Loucy (cell line): ENCODE results near the gene RHCE.
"Not testable (repeated sequence)": the region's sequence is repeated elsewhere in the genome, so short reads cannot be mapped to it uniquely, and the experiment has no call there.

ENCODE experiments used
- H2AFZ ChIP-seq: fragments of 200-600 bp; sonication (generic); 2 replicates; pipeline ENCODE4 v1.6.0; 2016; ENCODE audit warnings: antibody characterized with exemption, mild to moderate bottlenecking, low read length, moderate library complexity
- H3F3A ChIP-seq: fragments of 200-600 bp; 2 replicates; pipeline ENCODE4 v1.6.0; 2016; ENCODE audit warnings: antibody characterized with exemption, low read depth, mild to moderate bottlenecking
- H3K27me3 ChIP-seq: fragments of 200-600 bp; sonication (generic); 2 replicates; pipeline ENCODE4 v1.6.1; 2014; ENCODE audit warnings: low read length, mild to moderate bottlenecking; ENCODE audit not compliant: insufficient read depth, poor library complexity, severe bottlenecking
- H3K36me3 ChIP-seq: fragments of 200-600 bp; sonication (generic); 2 replicates; pipeline ENCODE4 v1.6.1; 2016; ENCODE audit warnings: low read length; ENCODE audit not compliant: insufficient read depth
- H3K4me1 ChIP-seq: fragments of 200-600 bp; sonication (generic); 2 replicates; pipeline ENCODE4 v1.5.1; 2014; ENCODE audit warnings: low read length, mild to moderate bottlenecking; ENCODE audit not compliant: insufficient read depth, poor library complexity, severe bottlenecking
- H3K4me2 ChIP-seq: fragments of 200-600 bp; sonication (generic); 2 replicates; pipeline ENCODE4 v1.6.0; 2014; ENCODE audit warnings: antibody characterized with exemption, low read length, low read depth, mild to moderate bottlenecking; ENCODE audit not compliant: poor library complexity, severe bottlenecking
- H3K4me3 ChIP-seq: fragments of 200-600 bp; sonication (generic); 2 replicates; pipeline ENCODE4 v1.5.1; 2014; ENCODE audit warnings: low read length, mild to moderate bottlenecking, mixed read lengths; ENCODE audit not compliant: poor library complexity, severe bottlenecking
- H3K79me2 ChIP-seq: fragments of 200-600 bp; sonication (generic); 2 replicates; pipeline ENCODE4 v1.6.1; 2014; ENCODE audit warnings: low read length; ENCODE audit not compliant: insufficient read depth
- H3K9ac ChIP-seq: fragments of 200-600 bp; sonication (generic); 2 replicates; pipeline ENCODE4 v1.6.0; 2014; ENCODE audit warnings: mild to moderate bottlenecking, low read depth, low read length, moderate library complexity; ENCODE audit not compliant: poor library complexity, severe bottlenecking
- H3K9me2 ChIP-seq: fragments of 200-600 bp; sonication (generic); replicated peaks from 2 replicates; pipeline ENCODE4 v1.6.1; 2016; ENCODE audit warnings: low read depth, low read length, mixed read lengths
- H3K9me3 ChIP-seq: fragments of 200-600 bp; sonication (generic); 2 replicates; pipeline ENCODE4 v1.6.1; 2014; ENCODE audit warnings: mild to moderate bottlenecking, antibody characterized with exemption, low read length, low read depth; ENCODE audit not compliant: insufficient read depth
- H4K20me1 ChIP-seq: fragments of 200-600 bp; sonication (generic); 2 replicates; pipeline ENCODE4 v1.6.0; 2014; ENCODE audit warnings: antibody characterized with exemption, low read length, mild to moderate bottlenecking; ENCODE audit not compliant: insufficient read depth, poor library complexity, severe bottlenecking

RHCE gene

DNA sequence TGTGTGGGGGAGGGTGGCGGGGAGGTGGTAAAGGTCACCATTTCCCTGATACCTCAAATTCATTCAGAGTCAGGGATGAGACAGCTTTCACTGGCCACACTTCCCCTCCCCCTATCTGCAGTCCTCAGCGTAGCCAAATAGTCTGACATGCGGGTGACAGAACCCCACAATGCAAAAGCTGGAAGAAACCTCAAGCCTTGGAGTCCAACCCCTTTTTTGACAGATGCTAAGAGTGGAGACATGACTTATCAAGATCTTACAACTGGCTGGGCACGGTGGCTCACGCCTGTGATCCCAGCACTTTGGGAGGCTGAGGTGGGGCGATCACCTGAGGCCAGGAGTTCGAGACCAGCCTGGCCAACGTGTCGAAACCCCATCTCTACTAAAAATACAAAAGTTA, 98.5 kb downstream of the RHCE start:
- H4K20me1 ChIP-seq, H3K4me2 ChIP-seq, H2AFZ ChIP-seq, H3K9me2 ChIP-seq, H3K4me3 ChIP-seq, H3K9me3 ChIP-seq, H3K36me3 ChIP-seq, H3K9ac ChIP-seq, H3K4me1 ChIP-seq, H3F3A ChIP-seq, H3K79me2 ChIP-seq, H3K27me3 ChIP-seq: not testable (repeated sequence)

GRCh38 chr1:25320314-25320938, 100.2 kb downstream of the RHCE start:
- H3K9me3 ChIP-seq, H3K27me3 ChIP-seq, H3K4me2 ChIP-seq, H3K9me2 ChIP-seq, H3K4me1 ChIP-seq, H3K4me3 ChIP-seq, H3K79me2 ChIP-seq, H3K36me3 ChIP-seq, H4K20me1 ChIP-seq, H3F3A ChIP-seq, H3K9ac ChIP-seq, H2AFZ ChIP-seq: not testable (repeated sequence)

GRCh38 chr1:25312806-25313470, 107.7 kb downstream of the RHCE start:
- H2AFZ ChIP-seq, H3K27me3 ChIP-seq, H4K20me1 ChIP-seq, H3K4me3 ChIP-seq, H3K9me2 ChIP-seq, H3K9ac ChIP-seq, H3F3A ChIP-seq, H3K36me3 ChIP-seq, H3K4me2 ChIP-seq, H3K9me3 ChIP-seq, H3K4me1 ChIP-seq, H3K79me2 ChIP-seq: not testable (repeated sequence)
